ENCODE measurements around the gene CD200. TPM values are rescaled to one million over a fixed set of nuclear protein-coding genes. Genes with fewer than 3 reads are reported as not detected.
A peak's percentile ranks its signal among the peaks of the same experiment; 100 is the strongest.

The CD200 gene
- total RNA-seq, 1 donor from 2014 or later, result 30.9 TPM

DNA sequence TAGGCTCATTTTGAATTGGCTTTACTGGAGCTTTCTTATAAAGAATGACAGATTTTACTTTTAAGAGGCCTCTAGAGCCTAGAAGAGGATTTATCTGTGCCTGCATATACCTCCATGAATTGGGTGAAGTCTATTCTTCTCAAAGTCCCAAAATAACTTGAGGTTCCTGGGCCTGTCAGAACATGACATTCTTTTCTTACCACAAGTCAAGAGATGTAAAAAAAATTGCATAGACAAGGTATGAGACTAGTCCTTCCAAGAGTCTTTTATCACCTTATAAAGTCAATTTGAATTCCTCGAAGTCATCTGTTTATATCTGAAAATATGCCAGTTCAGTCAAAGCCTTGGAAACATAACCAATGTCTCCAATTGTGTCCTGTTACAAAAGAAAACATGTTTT is 17.2 kb upstream of the CD200 start:
- peaks cover 12% of the 10 kb centered on the region for H3K4me1 Mint-ChIP-seq (ENCODE audit: unreplicated experiment)
- H3K27ac Mint-ChIP-seq (ENCODE audit: unreplicated experiment), result no peak overlapping the region

DNA sequence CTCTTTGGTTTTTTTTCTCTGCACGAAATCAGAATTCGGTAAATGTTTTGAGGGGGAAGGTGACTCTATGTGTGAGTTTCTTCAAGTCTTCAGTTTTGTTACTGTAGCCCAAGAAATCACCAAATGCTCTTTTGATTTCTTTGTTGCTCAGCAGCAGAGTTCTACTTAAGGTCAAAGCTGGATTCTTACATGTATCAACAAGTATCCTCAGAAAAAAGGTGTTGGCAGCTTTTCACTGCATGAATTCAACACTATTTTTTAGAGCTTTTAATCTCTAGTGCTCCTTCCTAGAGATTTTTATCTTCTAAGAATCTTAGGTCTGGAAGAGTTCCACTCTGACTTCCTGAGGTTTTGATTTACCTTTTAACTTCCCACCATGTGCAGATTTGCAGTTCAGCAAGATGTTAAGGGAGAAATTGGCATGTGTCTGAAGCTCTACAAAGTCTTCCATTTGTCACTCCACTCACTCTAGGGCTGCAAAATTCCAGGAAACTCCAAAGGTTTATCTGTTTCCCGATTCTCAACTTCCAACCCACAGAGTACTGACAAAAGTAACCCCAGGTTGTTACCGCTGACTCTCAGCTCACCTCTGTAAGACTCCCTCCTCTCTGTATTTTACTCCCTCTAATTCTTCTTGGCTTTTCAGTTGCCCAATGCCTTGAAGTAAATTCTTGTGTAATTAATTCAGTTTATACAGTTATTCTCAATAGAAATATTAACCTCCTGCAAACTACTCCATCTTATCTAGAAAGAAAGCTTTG is 13.3 kb upstream of the CD200 start:
- Mint-ChIP-seq H3K4me3 (ENCODE audit: unreplicated experiment) (no peak overlapping the region), H3K4me1 (ENCODE audit: unreplicated experiment) (peaks cover 16% of the 10 kb centered on the region), H3K36me3 (ENCODE audit: low read depth, unreplicated experiment) (no peaks in the 10 kb centered on the region), H3K9me3 (ENCODE audit: unreplicated experiment) (peaks cover 4% of the 10 kb centered on the region), H3K27me3 (ENCODE audit: unreplicated experiment) (no peaks in the 10 kb centered on the region), H3K27ac (ENCODE audit: unreplicated experiment) (peak overlapping the region; percentile 52)
- TF ChIP-seq, protein P1, sequence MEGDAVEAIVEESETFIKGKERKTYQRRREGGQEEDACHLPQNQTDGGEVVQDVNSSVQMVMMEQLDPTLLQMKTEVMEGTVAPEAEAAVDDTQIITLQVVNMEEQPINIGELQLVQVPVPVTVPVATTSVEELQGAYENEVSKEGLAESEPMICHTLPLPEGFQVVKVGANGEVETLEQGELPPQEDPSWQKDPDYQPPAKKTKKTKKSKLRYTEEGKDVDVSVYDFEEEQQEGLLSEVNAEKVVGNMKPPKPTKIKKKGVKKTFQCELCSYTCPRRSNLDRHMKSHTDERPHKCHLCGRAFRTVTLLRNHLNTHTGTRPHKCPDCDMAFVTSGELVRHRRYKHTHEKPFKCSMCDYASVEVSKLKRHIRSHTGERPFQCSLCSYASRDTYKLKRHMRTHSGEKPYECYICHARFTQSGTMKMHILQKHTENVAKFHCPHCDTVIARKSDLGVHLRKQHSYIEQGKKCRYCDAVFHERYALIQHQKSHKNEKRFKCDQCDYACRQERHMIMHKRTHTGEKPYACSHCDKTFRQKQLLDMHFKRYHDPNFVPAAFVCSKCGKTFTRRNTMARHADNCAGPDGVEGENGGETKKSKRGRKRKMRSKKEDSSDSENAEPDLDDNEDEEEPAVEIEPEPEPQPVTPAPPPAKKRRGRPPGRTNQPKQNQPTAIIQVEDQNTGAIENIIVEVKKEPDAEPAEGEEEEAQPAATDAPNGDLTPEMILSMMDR (IDR thresholded peaks at IDR 0.05; ENCODE audit: unreplicated experiment), result no peak
- DNase-seq (ENCODE audit: low spot score), result no peak

More for the DNA sequence above, 17.2 kb upstream of the CD200 start:
- peaks cover 1% of the 10 kb centered on the region for H3K27me3 Mint-ChIP-seq (ENCODE audit: unreplicated experiment)
- H3K4me3 Mint-ChIP-seq (ENCODE audit: unreplicated experiment), result no peak overlapping the region
- DNase-seq (ENCODE audit: low spot score), result no peak
- H3K36me3 Mint-ChIP-seq (ENCODE audit: low read depth, unreplicated experiment), result peaks cover 3% of the 10 kb centered on the region
- TF ChIP-seq, protein P1 (IDR thresholded peaks at IDR 0.05; ENCODE audit: unreplicated experiment), result no peak
- H3K9me3 Mint-ChIP-seq (ENCODE audit: unreplicated experiment), result peaks cover 8% of the 10 kb centered on the region

DNA sequence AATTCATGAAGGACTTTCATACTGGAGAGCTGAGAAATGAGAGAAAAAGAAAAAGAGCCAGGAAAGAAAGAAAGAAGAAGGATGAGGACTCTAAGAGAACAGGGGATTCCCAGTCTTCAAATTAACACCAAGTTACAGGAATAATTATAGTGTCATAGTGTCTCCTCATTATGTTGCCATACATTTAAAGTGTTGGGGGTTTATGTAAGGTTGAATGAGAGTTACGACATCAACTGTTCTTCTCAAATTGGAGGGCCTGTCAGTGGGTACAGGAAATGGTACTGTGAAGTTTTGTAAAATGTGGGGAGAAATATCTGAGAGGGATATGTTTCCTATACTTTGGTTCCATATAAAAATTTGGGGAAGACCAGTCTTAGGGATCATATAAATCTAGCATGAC is 12.3 kb upstream of the CD200 start:
- Mint-ChIP-seq H3K36me3 (ENCODE audit: low read depth, unreplicated experiment) (no peaks in the 10 kb centered on the region), H3K4me3 (ENCODE audit: unreplicated experiment) (no peak overlapping the region), H3K27ac (ENCODE audit: unreplicated experiment) (no peak overlapping the region), H3K9me3 (ENCODE audit: unreplicated experiment) (no peaks in the 10 kb centered on the region), H3K4me1 (ENCODE audit: unreplicated experiment) (peaks cover 16% of the 10 kb centered on the region), H3K27me3 (ENCODE audit: unreplicated experiment) (no peaks in the 10 kb centered on the region)
- TF ChIP-seq, protein P1 (IDR thresholded peaks at IDR 0.05; ENCODE audit: unreplicated experiment), result no peak
- DNase-seq (ENCODE audit: low spot score), result no peak

DNA sequence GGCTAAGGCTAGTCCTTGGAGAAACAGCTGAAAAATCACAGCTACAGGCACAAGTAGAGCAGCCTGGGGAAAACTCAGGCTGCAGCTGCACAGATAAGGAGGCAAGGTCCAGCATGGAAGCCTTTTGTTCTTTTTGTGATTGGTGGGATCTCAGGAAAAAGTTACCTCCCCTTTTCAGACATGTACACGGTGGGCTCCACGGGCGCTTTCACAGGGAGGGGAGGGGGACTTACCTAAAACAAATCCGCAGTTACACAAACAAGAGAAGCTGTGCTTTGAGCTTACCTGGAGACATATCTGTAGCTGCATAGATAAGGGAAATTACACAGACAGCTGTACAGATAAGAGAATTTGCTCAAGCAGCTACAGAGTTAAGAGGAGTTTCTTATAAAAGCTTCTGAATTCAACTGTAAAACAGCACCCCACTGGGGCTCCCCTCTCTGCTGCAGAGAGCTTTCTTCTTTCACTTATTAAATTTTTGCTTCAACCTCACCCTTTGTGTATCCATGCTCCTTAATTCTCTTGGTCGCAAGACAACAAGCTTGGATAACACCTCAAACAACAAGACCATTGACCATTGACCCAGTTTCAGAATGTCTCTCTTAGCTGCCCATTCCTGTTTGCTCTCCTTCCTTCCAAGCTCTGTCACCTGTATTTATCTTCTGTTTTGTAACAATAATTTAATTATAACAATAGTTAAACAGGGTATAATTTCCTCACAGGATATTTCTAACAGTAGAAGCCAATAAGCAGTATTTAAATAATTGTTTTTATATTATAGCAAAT is 10.9 kb upstream of the CD200 start:
- no peaks in the 10 kb centered on the region for H3K9me3 Mint-ChIP-seq (ENCODE audit: unreplicated experiment)
- no peak for DNase-seq (ENCODE audit: low spot score)
- no peaks in the 10 kb centered on the region for H3K27me3 Mint-ChIP-seq (ENCODE audit: unreplicated experiment)
- peaks cover 16% of the 10 kb centered on the region for H3K4me1 Mint-ChIP-seq (ENCODE audit: unreplicated experiment)
- H3K4me3 Mint-ChIP-seq (ENCODE audit: unreplicated experiment), result no peak overlapping the region
- TF ChIP-seq, protein P1 (IDR thresholded peaks at IDR 0.05; ENCODE audit: unreplicated experiment), result no peak
- H3K27ac Mint-ChIP-seq (ENCODE audit: unreplicated experiment), result no peak overlapping the region
- no peaks in the 10 kb centered on the region for H3K36me3 Mint-ChIP-seq (ENCODE audit: low read depth, unreplicated experiment)

Data from endothelial cell (in vitro differentiated cells).